Endothelial cell of umbilical vein (primary cell): ENCODE measurements around the gene ZNF48. TPM values are rescaled to one million over a fixed set of nuclear protein-coding genes. Genes with fewer than 3 reads are reported as not detected.

Source experiments
- BruUV-seq: library from RNA; stranded (reverse); fragments of 400-500 nt; replicated peaks from 2 replicates; lab custom pipeline; 2021; lab: Mats Ljungman, UMichigan
- CTCF ChIA-PET: fragments of 300-600, 350-600 bp; sonication (Branson Sonifier 250); formaldehyde crosslinking; loops from one replicate; lab custom pipeline; 2021; ENCODE audit warnings: antibody characterized with exemption, inconsistent platforms; lab: Charles Lee
- POLR2A ChIA-PET: fragments of 300-600, 350-600 bp; sonication (Branson Sonifier 250); formaldehyde crosslinking; loops from one replicate; lab custom pipeline; 2021; ENCODE audit warnings: antibody characterized with exemption, inconsistent platforms; lab: Charles Lee
- DNase-seq: peaks from one replicate; pipeline ENCODE4 v3.0.0-alpha.2; 2011; ENCODE audit warnings: low read depth, low spot score
- FAIRE-seq: peaks from 2 replicates; lab custom pipeline; 2011; peaks lifted over from hg19 to GRCh38; lab: Jason Lieb, UNC
- H2AFZ ChIP-seq: 2 replicates; pipeline ENCODE4 v1.6.0; 2012; ENCODE audit warnings: low read depth, low read length, control low read depth, inconsistent platforms
- H3K27ac ChIP-seq: 2 replicates; pipeline ENCODE4 v1.5.1; 2011; ENCODE audit warnings: low read depth, mild to moderate bottlenecking, control low read depth, low read length, moderate library complexity; ENCODE audit not compliant: insufficient read depth
- H3K27me3 ChIP-seq, 2 experiments: 2 replicates each; pipeline versions ENCODE4 v1.6.0 to v1.6.1; 2011; ENCODE audit warnings: low read length in 2 of 2, mixed read lengths in 1 of 2; ENCODE audit not compliant: control insufficient read depth in 2 of 2, insufficient read depth in 2 of 2
- H3K36me3 ChIP-seq, 2 experiments: 2 replicates in 1 of 2; 3 replicates in 1 of 2; pipeline ENCODE4 v1.5.1; 2011; ENCODE audit warnings: low read length in 2 of 2, mild to moderate bottlenecking in 1 of 2, moderate library complexity in 1 of 2; ENCODE audit not compliant: control insufficient read depth in 2 of 2, insufficient read depth in 2 of 2; ENCODE audit errors: extremely low read depth in 1 of 2
- H3K4me1 ChIP-seq: 3 replicates; pipeline ENCODE4 v1.5.1; 2011; ENCODE audit warnings: mild to moderate bottlenecking, low read length; ENCODE audit not compliant: control insufficient read depth, insufficient read depth; ENCODE audit errors: extremely low read depth
- H3K4me2 ChIP-seq: 2 replicates; pipeline ENCODE4 v1.6.1; 2011; ENCODE audit warnings: low read length, control low read depth, mixed read lengths; ENCODE audit not compliant: insufficient read depth
- H3K4me3 ChIP-seq, 3 experiments: fragments of 200-600 bp in 1 of 3; sonication (generic), shearing (Covaris generic) in 1 of 3; replicated peaks in 1 of 3; 2 replicates each; pipeline ENCODE4 v1.5.1; 2011 to 2016; ENCODE audit warnings: control low read depth in 3 of 3, low read length in 3 of 3, mild to moderate bottlenecking in 2 of 3, inconsistent platforms in 1 of 3, low read depth in 1 of 3, moderate library complexity in 1 of 3; ENCODE audit not compliant: insufficient read depth in 1 of 3
- H3K79me2 ChIP-seq: 2 replicates; pipeline ENCODE4 v1.6.0; 2012; ENCODE audit warnings: low read length, inconsistent platforms; ENCODE audit not compliant: control insufficient read depth, insufficient read depth
- H3K9ac ChIP-seq: replicated peaks from 2 replicates; pipeline ENCODE3; 2011; ENCODE audit warnings: low read length, control low read depth; ENCODE audit not compliant: insufficient read depth; ENCODE audit errors: extremely low read depth
- H3K9me1 ChIP-seq: replicated peaks from 3 replicates; pipeline ENCODE4 v1.6.0; 2011; ENCODE audit warnings: mild to moderate bottlenecking, low read length; ENCODE audit not compliant: control insufficient read depth, insufficient read depth; ENCODE audit errors: extremely low read depth
- H3K9me3 ChIP-seq: replicated peaks from 2 replicates; pipeline ENCODE4 v1.5.1; 2012; ENCODE audit warnings: low read length, inconsistent platforms; ENCODE audit not compliant: control insufficient read depth, insufficient read depth
- H4K20me1 ChIP-seq: replicated peaks from 2 replicates; pipeline ENCODE3; 2011; ENCODE audit warnings: mild to moderate bottlenecking, low read length; ENCODE audit not compliant: control insufficient read depth, insufficient read depth; ENCODE audit errors: extremely low read depth
- EZH2 ChIP-seq: IDR thresholded peaks from 2 replicates; pipeline ENCODE4 v1.6.1; 2012; ENCODE audit warnings: borderline replicate concordance, low read depth, mild to moderate bottlenecking, moderate library complexity, low read length, inconsistent platforms; ENCODE audit not compliant: severe bottlenecking
- FOS ChIP-seq: IDR thresholded peaks from 2 replicates; pipeline ENCODE4 v1.6.1; 2011; ENCODE audit warnings: mild to moderate bottlenecking, low read length, moderate library complexity, borderline replicate concordance; ENCODE audit not compliant: insufficient read depth
- GATA2 ChIP-seq: IDR thresholded peaks from 2 replicates; pipeline ENCODE4 v1.7.0; 2011; ENCODE audit warnings: low read depth, mild to moderate bottlenecking, moderate library complexity, mixed read lengths, low read length; ENCODE audit not compliant: insufficient read length, insufficient read depth
- JUN ChIP-seq: IDR thresholded peaks from 2 replicates; pipeline ENCODE4 v1.6.1; 2011; ENCODE audit warnings: borderline replicate concordance, low read depth; ENCODE audit not compliant: insufficient read length, insufficient read depth
- MYC ChIP-seq: IDR thresholded peaks from one replicate; pipeline ENCODE4 v1.6.1; 2011; ENCODE audit warnings: mild to moderate bottlenecking, low read depth, low read length
- POLR2A ChIP-seq: IDR thresholded peaks from 2 replicates; pipeline ENCODE4 v1.6.1; 2012; ENCODE audit warnings: low read depth, mild to moderate bottlenecking, control low read depth, low read length
- POLR2AphosphoS5 ChIP-seq: IDR thresholded peaks from 2 replicates; pipeline ENCODE4 v1.6.1; 2012; ENCODE audit warnings: low read depth, mild to moderate bottlenecking, control low read depth, low read length, moderate library complexity; ENCODE audit not compliant: insufficient read depth
- dilution Hi-C: fragments of 300-500 bp; cut with MboI; formaldehyde crosslinking; loops from one replicate; pipeline ENCODE4 v1.15.0; 2019; ENCODE audit warnings: low sequenced_read_pairs; ENCODE audit not compliant: extremely low pct_ligation_motif_present
- intact Hi-C: fragments of 100-400 bp; cut with micrococcal nuclease; formaldehyde crosslinking; loops from one replicate; pipeline ENCODE4 v1.10.0; 2022
- polyA plus RNA-seq, 4 experiments: library from polyadenylated mRNA; depleted of rRNA in 3 of 4; stranded (reverse) in 3 of 4; unstranded in 1 of 4; fragments of >200 nt; gene quantifications; 2 replicates each; pipeline versions ENCODE4 v1.2.1 to v1.2.3, GENCODE V29; 2011 to 2012; ENCODE audit warnings: missing spikeins in 1 of 4
- total RNA-seq: library from RNA; stranded (reverse); gene quantifications from 2 replicates; pipeline ENCODE4 v1.2.3, GENCODE V29; 2021
- TF ChIP-seq, protein P1 (sequence below): IDR thresholded peaks from 2 replicates; pipeline ENCODE4 v1.6.1; 2011; ENCODE audit not compliant: insufficient read depth, insufficient read length
- TF ChIP-seq, protein P2 (sequence below), 2 donors: IDR thresholded peaks; 1 replicate in 1 of 2; 2 replicates in 1 of 2; pipeline ENCODE4 v1.5.1; 2011; ENCODE audit warnings: low read length in 2 of 2, mild to moderate bottlenecking in 2 of 2, moderate library complexity in 2 of 2, control low read depth in 1 of 2, inconsistent platforms in 1 of 2, low read depth in 1 of 2; ENCODE audit not compliant: insufficient read depth in 1 of 2; ENCODE audit errors: extremely low read depth in 1 of 2

Gene ZNF48
- total and polyA plus RNA-seq, 2 donors (not counting 3 experiments of a cell fraction or from before 2014, with no cell fraction given): 15.3 to 16.1 TPM

DNA sequence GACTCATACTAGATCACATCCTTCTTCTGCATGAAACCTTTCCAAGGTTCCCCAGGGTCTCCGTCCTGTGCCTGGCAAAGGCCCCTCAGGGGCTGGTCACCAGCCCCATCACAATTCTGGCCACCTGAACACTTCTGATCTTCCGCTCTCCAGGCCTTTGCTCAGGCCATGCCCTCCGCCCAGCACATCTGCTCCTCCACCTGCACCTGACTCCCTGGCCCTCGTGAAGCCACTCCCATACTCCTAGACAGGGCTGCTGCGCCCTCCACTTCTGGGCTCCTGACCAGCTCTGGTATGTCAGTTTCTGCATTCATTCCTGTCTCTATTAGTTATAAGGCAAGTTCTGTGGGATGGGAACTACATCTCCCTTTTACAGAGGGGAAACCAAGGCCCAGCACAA is 22.5 kb upstream of the ZNF48 start:
- FAIRE-seq (no peak), DNase-seq (no peak)
- Histone ChIP-seq H3K9me3 (no peaks in the 10 kb centered on the region), H3K4me3 (no peak overlapping the region), H3K9ac (no peak overlapping the region), H2AFZ (no peak overlapping the region), H4K20me1 (no peaks in the 10 kb centered on the region), H3K9me1 (no peaks in the 10 kb centered on the region), H3K79me2 (peaks cover 22% of the 10 kb centered on the region), H3K27ac (no peak overlapping the region), H3K27me3 (no peaks in the 10 kb centered on the region), H3K4me2 (no peak overlapping the region), H3K4me1 (peaks cover 21% of the 10 kb centered on the region), H3K36me3 (no peaks in the 10 kb centered on the region)
- BruUV-seq: no TSS peak
- CTCF ChIA-PET: no interaction called here
- intact Hi-C loops: no loop called here
- dilution Hi-C loops: no loop called here
- TF ChIP-seq FOS (no peak), GATA2 (no peak), POLR2A (no peak), JUN (no peak)
- POLR2A ChIA-PET: no interaction called here

- ChIA-PET POLR2A (no interaction called here), CTCF (no interaction called here)
- H3K4me2 ChIP-seq: no peak within 1 kb of the TSS
- no peaks in the 10 kb centered on the region for H4K20me1 ChIP-seq
- intact Hi-C loops (no loop called here), dilution Hi-C loops (no loop called here)
- H3K36me3 ChIP-seq: no peaks in the 10 kb centered on the region
- peaks cover 16% of the 10 kb centered on the region for H3K4me1 ChIP-seq
- DNase-seq: no peak
- peaks cover 4% of the 10 kb centered on the region for H3K79me2 ChIP-seq
- H3K27me3 ChIP-seq: no peaks in the 10 kb centered on the region
- no peak within 1 kb of the TSS for H3K9ac ChIP-seq
- H3K27ac ChIP-seq: no peak within 1 kb of the TSS
- no TSS peak for BruUV-seq
- no peak for TF ChIP-seq GATA2
- no peak for TF ChIP-seq POLR2AphosphoS5
- TF ChIP-seq EZH2: no peak
- TF ChIP-seq, protein P1, sequence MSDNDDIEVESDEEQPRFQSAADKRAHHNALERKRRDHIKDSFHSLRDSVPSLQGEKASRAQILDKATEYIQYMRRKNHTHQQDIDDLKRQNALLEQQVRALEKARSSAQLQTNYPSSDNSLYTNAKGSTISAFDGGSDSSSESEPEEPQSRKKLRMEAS: no peak
- no peak for TF ChIP-seq MYC
- no peak for TF ChIP-seq JUN
- TF ChIP-seq, protein P2, sequence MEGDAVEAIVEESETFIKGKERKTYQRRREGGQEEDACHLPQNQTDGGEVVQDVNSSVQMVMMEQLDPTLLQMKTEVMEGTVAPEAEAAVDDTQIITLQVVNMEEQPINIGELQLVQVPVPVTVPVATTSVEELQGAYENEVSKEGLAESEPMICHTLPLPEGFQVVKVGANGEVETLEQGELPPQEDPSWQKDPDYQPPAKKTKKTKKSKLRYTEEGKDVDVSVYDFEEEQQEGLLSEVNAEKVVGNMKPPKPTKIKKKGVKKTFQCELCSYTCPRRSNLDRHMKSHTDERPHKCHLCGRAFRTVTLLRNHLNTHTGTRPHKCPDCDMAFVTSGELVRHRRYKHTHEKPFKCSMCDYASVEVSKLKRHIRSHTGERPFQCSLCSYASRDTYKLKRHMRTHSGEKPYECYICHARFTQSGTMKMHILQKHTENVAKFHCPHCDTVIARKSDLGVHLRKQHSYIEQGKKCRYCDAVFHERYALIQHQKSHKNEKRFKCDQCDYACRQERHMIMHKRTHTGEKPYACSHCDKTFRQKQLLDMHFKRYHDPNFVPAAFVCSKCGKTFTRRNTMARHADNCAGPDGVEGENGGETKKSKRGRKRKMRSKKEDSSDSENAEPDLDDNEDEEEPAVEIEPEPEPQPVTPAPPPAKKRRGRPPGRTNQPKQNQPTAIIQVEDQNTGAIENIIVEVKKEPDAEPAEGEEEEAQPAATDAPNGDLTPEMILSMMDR (IDR thresholded peaks at IDR 0.05; ENCODE audit: extremely low read depth in 1 of 2, insufficient read depth in 1 of 2, low read depth in 1 of 2, low read length in 2 of 2): no peak
- FAIRE-seq: no peak
- no peaks in the 10 kb centered on the region for H3K9me3 ChIP-seq
- no peak within 1 kb of the TSS for H2AFZ ChIP-seq
- no peak within 1 kb of the TSS for H3K4me3 ChIP-seq
- no peaks in the 10 kb centered on the region for H3K9me1 ChIP-seq
These were observed 20.7 kb upstream of the ZNF48 start, which contains the start of gene MYL11 for GRCh38 chr16:30374538-30374937. TSS of gene MYL11 (plus strand) at chr16:30374802. CDS start at chr16:30374858, 56 bp downstream.
